ENCODE data around the gene MIS12. TPM values are rescaled to one million over a fixed set of nuclear protein-coding genes. Genes with fewer than 3 reads are reported as not detected.

MIS12 gene
- total RNA-seq, 4 donors from 2014 or later, result 9.1 to 45.3 (median 19.3) TPM

DNA sequence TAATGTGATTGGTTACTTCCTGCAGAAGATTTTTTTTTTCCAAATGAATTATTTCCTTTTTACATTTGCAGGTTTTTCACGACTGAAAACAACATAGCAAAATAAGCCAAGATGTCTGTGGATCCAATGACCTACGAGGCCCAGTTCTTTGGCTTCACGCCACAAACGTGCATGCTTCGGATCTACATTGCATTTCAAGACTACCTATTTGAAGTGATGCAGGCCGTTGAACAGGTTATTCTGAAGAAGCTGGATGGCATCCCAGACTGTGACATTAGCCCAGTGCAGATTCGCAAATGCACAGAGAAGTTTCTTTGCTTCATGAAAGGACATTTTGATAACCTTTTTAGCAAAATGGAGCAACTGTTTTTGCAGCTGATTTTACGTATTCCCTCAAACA, 2.4 kb downstream of the MIS12 start:
- intact Hi-C loops (cut with DNase I; ENCODE audit: low total_unique reads), result loop anchor here (5.0 to 10.0 kb wide), 3 partner anchors 1166 to 1854 kb away; partner anchors contain the start of genes C17orf100, CTNS, MED31 and SHPK
- Histone ChIP-seq H3K9me3 (no peaks in the 10 kb centered on the region), H3K4me1 (peaks cover 19 to 22% of the 10 kb centered on the region in 2 donors), H3K4me3 (no peak overlapping the region), H3K27me3 (no peaks in the 10 kb centered on the region), H3K27ac (no peak overlapping the region), H3K36me3 (peaks cover 0 to 33% of the 10 kb centered on the region in 2 donors)
- ATAC-seq, result no peak
- in situ Hi-C loops (cut with MboI; ENCODE audit: low sequenced_read_pairs in 4 of 4), result no loop called here
- DNase-seq, result no peak
- no peak for TF ChIP-seq POLR2A (IDR thresholded peaks at IDR 0.05)
- TF ChIP-seq, protein P1, sequence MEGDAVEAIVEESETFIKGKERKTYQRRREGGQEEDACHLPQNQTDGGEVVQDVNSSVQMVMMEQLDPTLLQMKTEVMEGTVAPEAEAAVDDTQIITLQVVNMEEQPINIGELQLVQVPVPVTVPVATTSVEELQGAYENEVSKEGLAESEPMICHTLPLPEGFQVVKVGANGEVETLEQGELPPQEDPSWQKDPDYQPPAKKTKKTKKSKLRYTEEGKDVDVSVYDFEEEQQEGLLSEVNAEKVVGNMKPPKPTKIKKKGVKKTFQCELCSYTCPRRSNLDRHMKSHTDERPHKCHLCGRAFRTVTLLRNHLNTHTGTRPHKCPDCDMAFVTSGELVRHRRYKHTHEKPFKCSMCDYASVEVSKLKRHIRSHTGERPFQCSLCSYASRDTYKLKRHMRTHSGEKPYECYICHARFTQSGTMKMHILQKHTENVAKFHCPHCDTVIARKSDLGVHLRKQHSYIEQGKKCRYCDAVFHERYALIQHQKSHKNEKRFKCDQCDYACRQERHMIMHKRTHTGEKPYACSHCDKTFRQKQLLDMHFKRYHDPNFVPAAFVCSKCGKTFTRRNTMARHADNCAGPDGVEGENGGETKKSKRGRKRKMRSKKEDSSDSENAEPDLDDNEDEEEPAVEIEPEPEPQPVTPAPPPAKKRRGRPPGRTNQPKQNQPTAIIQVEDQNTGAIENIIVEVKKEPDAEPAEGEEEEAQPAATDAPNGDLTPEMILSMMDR (IDR thresholded peaks at IDR 0.05 in 4 of 5, conservative IDR thresholded peaks at IDR 0.05 in 1 of 5), result no peak

DNA sequence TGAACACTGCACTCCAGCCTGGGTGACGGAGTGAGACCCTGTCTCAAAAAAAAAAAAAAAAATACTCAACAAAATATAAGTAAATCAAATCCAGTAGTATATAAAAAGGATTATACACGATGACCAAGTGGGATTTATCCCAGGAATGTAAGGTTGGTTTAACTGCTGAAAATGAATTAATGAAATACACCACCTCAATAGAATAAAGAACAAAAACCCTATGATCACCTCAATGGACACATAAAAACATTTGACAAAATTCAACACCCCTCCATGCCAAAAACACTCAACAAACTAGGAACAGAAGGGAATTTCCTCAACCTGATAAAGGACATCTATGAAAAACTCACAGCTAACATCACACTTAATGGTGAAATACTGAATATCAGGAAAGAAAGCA, 6.6 kb downstream of the MIS12 start:
- DNase-seq, result no peak
- Histone ChIP-seq H3K4me3 (no peak overlapping the region), H3K27ac (no peak overlapping the region), H3K27me3 (no peaks in the 10 kb centered on the region), H3K4me1 (peaks cover 2% of the 10 kb centered on the region in 2 donors), H3K36me3 (peaks cover 0 to 20% of the 10 kb centered on the region in 2 donors), H3K9me3 (no peaks in the 10 kb centered on the region)
- no peak for ATAC-seq
- TF ChIP-seq, protein P1 (IDR thresholded peaks at IDR 0.05 in 4 of 5, conservative IDR thresholded peaks at IDR 0.05 in 1 of 5), result no peak
- in situ Hi-C loops (cut with MboI; ENCODE audit: low sequenced_read_pairs in 4 of 4) (no loop called here), intact Hi-C loops (cut with DNase I; ENCODE audit: low total_unique reads) (no loop called here)

DNA sequence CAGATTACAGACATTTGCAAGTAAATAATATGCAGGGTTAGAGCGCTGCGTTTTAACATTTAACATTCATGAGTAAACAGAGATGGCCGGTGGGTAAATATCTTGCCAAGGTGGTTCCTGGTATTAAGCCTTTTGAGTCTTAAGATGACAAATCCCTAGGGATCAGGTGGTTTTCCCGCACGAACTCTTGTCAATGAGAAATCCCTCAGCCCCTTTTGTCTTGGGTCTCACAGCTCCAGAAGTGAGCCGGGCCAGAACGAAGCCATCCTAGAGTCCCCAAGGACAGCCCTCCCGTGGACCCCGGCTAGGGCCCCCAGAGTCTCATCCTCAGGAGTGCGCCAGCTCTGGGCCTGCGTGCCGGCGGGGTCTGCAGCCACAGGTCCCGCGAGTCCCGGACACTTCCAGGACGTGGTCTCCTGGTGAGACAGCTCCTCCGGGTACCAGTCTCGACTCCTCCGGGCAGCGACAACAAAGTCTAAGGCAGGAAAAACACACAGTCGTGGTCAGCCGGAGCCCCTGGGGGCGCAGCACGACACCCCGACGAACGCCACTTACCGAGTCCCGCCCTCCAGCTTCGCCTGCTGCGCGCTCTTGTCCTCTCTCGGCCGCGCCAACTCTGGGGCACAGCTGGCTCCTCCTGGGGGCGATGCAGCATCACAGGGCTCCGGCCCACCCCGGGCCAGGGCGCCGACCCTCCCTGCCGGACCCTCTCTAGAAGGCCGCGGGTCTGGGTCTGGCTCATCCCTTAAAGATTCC, 13.3 kb downstream of the MIS12 start:
- TF ChIP-seq, protein P1 (IDR thresholded peaks at IDR 0.05 in 4 of 5, conservative IDR thresholded peaks at IDR 0.05 in 1 of 5), result no peak
- no peak for TF ChIP-seq POLR2A (IDR thresholded peaks at IDR 0.05)
- Histone ChIP-seq H3K4me3 (peak overlapping the region; percentile 56 to 74 (median 56)), H3K4me1 (peaks cover 9 to 17% of the 10 kb centered on the region in 2 donors), H3K27ac (no peak overlapping the region), H3K27me3 (peaks cover 6 to 14% (median 14%) of the 10 kb centered on the region in 3 donors), H3K9me3 (no peaks in the 10 kb centered on the region), H3K36me3 (no peaks in the 10 kb centered on the region)
- no peak for DNase-seq
- in situ Hi-C loops (cut with MboI; ENCODE audit: low sequenced_read_pairs in 4 of 4) (no loop called here), intact Hi-C loops (cut with DNase I; ENCODE audit: low total_unique reads) (no loop called here)
- ATAC-seq, result no peak

DNA sequence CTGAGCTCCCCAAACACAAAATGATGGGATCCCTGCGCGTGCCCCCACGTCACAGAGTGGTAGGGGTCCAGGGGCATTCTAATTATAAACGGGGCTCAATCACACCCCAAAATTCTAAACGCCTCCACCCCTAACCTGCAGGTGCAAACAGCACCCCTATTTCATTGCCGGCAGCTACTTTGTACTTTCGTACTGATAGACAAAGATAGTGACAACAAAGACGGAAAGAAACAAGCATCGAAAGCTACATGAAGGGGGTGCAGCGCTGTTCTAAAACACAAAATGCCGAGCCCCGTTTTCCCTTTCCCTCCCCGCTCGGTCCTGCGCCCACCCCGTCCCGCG, 13.9 kb downstream of the MIS12 start:
- H3K27ac ChIP-seq, result no peak overlapping the region
- peaks cover 9 to 17% of the 10 kb centered on the region in 2 donors for H3K4me1 ChIP-seq
- no peak for TF ChIP-seq POLR2A (IDR thresholded peaks at IDR 0.05)
- TF ChIP-seq, protein P1 (IDR thresholded peaks at IDR 0.05 in 4 of 5, conservative IDR thresholded peaks at IDR 0.05 in 1 of 5), result no peak
- in situ Hi-C loops (cut with MboI; ENCODE audit: low sequenced_read_pairs in 4 of 4), result no loop called here
- H3K27me3 ChIP-seq, result peaks cover 6 to 14% (median 14%) of the 10 kb centered on the region in 3 donors
- intact Hi-C loops (cut with DNase I; ENCODE audit: low total_unique reads), result no loop called here
- H3K4me3 ChIP-seq, result peak overlapping the region; percentile 56 to 74 (median 56)
- H3K9me3 ChIP-seq, result no peaks in the 10 kb centered on the region
- DNase-seq (no peak), ATAC-seq (no peak)
- no peaks in the 10 kb centered on the region for H3K36me3 ChIP-seq
